ENCODE data around the gene DRD1. TPM values are rescaled to one million over a fixed set of nuclear protein-coding genes. Genes with fewer than 3 reads are reported as not detected.
"Not testable (repeated sequence)": the region's sequence is repeated elsewhere in the genome, so short reads cannot be mapped to it uniquely, and the experiment has no call there.

Gene DRD1
- polyA plus RNA-seq, 10 donors = 0.05 to 0.69 (median 0.07) TPM; not detected in 5

DNA sequence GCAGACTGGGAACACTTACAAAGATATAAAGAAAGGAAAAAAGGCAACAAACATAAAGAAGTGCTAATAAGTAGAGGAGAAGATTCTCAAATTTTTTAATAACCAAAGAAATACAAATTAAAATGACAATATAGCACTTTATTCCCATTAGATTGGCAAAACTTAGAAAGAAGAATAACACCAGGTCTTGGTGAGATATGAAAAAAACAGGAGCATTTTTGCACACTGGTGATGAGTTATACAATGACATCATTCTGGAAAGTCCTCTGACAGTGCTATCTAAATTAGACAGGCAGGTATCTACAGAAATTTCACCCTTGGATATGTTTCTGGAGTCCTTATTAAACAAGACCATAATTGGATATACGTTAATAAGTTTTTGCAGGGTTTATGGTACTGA is 24.9 kb upstream of the DRD1 start:
- no peak for DNase-seq

DNA sequence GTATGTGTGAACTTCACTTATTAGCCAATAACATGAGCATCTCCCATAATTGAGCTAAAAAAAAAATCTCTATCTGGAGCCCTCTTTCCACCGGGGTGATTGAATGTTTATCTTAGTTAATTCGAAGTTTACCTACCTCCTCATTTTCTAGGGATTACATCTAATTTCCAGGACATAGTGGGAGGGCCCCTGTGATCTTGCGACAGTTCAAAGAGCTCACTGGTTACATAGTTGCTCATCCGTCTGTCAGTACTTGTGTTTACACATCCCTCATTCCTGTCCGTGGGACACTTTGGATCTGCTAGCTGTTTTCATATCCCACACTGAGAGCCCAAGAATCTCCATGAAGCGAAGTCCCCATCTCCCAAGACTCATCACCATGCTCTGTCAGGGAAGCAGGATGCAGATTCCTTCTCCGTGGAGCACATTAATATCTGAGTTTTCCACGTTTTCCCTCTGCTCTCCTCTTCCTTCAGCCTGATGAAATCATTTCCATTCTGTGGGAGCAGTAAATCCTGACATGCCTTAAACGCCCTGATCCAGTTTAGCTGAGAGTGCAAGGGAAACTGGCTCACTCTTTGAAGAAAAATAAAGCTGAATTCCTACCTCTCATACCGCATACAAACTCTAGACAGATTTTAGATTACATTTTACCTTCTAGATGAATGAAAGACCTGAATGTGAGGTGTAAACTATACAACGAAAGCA is 24.2 kb upstream of the DRD1 start:
- DNase-seq = no peak

DNA sequence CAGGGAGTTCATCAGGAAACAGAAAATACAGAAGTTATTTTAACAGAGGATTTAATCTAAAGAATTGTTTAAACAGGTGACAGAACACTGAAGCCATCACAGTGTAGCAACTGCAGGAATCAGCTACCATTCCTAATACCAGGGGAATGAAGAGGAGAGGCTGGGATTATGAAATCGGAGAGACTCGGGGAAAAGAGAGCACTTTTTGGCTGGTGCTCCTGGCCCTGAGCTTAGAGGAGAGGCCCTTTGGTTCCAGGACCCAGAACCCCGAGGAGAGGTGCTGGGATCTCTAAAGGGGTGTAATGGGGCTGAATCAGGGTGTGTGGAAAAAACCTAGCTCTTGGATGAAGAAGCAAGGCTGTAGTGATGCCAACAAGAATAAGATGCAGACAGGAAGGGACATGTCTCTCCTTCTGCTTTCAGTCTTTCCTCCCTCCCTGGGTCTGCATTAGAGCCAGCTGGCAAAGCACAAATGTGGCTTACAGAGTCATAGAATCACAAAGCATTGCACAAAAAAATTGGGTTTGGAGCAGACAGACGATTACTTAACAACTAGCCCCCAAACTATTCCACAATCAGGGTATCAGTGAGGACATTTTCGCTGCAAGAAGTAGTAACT is 22.8 kb upstream of the DRD1 start:
- DNase-seq = peak; percentile 15 to 82 (median 58)

DNA sequence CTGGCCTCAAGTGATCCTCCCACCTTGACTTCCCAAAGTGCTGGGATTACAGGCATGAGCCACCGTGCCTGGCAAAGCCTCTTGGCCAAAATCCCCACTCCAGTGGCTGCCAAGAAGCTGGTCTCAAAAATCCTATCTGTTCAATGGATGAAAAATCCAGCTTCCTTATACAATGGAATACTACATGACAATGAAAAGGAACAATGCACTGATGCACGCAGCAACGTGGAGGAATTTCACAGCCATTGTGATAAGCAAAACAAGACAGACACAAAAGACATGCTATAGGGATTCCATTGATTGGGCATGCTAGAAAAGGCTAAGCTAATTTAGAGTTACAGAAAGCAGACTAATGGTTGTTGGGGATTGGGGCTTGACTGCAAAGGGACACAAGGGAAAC is 21.3 kb upstream of the DRD1 start:
- DNase-seq = no peak

DNA sequence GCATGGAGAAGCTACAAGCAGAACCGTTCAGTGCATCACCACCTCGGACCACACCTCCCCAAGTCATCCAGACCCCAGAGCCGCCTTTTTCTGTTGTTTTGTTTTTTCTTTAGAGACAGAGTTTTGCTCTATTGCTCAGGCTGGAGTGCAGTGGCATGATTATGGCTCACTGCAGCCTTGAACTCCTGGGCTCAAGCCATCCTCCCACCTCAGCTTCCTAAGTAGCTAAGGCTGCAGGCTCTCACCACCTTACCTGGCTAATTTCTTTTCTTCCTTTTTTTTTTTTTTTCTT is 20.9 kb upstream of the DRD1 start:
- no peak for DNase-seq

DNA sequence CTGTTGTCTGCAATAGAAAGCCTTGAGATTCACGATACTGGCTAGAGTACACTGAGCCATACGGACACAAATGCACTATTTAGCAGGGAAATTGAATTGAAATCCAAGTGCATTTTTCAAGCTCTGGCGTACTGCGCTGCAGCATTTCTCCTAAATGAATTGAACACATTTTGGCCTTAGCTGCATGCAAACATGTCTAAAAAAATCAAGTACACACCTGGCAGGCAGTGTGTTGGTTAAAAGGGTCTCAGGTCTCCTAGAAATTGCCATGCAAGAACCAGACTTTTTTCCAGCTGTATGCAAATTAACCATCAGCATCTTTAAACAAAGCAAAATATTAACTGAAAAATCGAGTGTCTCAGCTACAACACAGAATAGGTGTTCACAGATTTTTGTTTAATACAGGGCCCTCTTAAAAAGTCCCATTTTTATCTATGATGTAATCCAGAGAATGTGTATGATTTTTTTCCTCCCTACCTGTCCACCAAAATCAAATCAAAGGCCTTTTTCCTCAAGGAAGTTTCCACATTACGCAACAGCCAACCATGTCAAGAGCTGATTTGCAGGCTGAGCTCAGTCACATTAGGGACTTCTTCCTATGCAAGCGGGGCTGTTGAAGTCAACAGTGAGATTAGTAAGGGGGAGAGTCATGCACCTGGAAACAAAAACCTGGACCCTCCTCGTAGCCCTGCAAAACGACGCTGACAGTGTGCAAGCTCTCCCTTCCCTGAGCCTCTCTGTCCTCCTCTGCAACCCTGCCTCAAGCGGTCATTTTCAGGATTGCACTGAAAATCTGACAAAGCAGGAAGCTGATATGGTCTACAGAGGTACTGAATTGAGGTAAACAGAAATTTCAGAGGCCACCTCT is 20.3 kb upstream of the DRD1 start:
- DNase-seq = peak; percentile 14 to 60 (median 22)

DNA sequence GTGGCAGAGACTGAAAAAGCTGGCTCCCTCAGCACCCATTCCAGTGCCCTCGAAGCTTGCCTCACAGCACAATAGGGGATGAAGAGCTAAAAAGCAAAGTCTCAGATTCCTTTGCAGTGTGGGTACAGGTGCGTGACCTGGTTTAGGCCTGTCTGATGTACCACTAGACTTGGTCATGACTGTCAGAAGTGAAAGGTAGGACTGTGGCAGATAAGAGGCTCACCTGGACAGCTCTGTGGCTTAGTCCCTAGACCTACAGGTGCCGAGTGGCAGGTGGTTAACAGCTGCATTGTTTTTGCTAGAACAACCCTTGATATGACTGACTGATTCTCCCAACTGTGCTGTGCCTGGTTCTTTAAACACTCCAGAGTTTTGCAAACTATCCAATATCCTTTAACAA is 19.7 kb upstream of the DRD1 start:
- no peak for DNase-seq

DNA sequence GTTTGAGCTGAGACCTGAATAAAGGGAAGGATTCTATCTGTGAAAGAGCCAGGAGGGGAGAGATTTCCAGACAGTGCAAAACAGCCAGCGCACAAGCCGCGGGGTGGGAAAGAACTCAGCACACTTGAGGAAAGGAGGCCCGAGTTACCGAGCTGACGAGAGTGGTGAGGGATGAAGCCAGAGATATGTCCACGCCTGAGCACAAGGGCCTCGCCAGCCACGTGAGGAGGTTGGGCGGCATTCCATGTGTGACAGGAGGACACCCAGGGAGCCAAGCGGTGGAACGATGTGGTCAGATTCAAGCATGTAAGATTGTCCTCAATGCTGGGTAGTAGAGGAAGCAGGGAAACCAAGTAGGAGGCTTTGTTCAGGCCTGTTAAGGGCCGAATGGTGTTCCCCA is 17.4 kb upstream of the DRD1 start:
- DNase-seq = no peak

DNA sequence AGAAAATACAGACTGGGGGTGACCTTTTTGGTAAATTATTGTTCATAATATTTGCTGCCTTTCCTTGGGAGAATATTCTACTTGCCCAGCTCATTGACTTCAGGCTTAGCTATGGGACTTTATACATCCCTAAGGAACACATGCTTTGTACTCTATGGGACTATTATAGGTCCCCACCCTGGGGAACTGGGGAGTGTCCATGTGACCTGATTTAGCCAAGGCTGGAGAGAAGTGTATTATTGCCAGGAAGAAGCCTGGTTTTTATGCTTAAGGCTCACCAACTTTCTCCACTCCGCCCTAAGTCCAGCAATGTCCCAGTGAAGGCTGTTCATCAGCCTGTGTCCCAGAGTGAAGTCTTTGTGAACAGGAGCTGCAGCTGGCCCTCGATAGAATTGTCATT is 16.6 kb upstream of the DRD1 start:
- no peak for DNase-seq

DNA sequence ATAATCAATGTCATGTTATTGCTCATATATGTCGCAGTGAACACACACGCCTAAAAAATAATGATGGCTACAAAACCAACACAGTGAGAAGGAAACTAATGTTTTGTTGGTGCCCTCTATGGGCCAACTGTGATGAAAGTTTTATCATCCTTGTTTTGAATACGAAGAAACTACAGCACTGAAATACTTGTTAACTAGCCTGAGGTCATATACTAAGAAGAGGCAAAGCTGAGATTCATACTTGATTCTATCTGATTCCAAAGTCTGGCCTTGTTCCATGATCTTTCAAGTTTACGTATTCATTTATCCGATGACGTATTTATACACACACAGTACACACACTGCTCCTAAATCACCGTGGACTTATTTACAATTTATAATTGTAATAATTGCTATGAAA is 16.1 kb upstream of the DRD1 start:
- DNase-seq = no peak

DNA sequence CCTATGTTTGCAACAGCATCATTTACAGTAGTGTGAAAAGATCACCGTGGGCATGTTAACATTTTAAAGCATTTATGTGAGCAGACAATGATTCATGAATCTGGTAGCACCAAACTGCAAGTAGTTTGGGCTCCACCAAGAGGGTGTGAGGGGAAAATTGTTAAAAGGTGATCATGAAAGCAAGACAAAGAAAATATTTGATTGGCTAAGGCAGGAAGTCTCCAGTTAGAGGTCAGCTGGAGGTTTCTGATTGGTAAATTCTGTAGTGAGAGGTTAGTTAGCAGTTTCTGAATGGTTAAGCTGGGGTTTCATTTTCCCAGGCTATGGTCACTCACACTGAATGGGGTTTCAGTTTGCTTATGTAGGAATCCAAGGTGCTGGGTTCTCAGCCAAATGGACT is 13.5 kb upstream of the DRD1 start:
- no peak for DNase-seq

DNA sequence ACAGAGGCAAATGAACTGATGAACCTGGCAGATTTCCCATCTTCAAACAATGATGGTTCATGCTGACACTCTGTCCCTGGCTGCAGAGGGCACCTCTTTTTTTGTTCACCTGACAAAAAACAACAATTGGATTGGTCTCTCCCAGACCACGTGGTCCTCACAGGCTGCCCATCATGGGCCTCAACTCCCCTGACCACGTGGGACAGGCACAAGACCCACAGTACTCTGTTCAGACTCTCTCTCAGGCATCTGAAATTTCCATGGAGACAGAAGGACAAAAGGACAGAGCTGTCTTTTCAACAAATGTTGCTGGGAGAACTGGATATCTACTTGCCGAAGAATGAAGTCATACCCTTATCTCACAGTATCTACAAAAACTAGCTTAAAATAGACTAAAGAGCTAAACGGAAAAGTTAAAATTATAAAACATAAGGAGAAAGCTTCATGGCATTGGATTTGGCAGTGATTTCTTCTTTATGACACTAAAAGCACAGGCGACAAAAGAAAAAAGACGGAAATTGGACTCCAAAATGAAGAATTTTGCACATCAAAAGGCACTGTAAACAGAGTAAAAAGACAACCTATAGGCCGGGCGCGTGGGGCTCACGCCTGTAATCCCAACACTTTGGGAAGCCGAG is 12.2 kb upstream of the DRD1 start:
- no peak for DNase-seq

DNA sequence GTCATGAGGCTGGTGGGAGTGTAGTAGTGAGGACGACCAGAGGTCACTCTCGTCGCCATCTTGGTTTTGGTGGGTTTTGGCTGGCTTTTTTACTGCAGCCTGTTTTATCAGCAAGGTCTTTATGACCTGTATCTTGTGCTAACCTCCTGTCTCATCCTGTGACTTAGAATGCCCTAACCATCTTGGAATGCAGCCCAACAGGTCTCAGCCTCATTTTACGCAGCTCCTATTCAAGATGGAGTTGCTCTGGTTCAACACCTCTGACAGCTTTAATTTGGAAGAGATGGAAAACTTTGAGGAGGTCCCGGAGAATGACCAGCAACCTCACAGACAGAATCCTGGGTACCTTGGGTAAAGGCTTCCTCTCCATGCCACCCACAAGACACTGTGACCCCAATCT is 10.4 kb upstream of the DRD1 start:
- DNase-seq = not testable (repeated sequence)

DNA sequence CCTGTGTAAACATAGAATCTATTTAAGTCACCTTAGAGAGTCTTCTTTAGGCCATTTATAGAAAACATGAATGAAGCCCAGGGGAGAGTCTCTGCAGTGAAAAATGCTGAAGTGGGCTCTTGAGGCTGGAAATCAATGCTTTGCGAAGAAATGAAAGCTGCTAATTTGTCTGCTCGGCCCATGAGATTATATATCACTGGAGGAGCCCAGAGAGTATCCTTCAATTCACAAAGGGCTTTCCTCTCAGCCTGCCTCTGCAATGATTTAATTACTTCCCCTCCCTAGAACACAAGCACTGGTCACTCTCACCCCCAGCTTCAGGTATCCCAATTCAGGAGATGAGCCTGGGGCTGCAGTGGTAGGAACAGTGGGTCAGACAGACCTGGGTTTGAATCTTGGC is 8.2 kb upstream of the DRD1 start:
- DNase-seq = no peak

DNA sequence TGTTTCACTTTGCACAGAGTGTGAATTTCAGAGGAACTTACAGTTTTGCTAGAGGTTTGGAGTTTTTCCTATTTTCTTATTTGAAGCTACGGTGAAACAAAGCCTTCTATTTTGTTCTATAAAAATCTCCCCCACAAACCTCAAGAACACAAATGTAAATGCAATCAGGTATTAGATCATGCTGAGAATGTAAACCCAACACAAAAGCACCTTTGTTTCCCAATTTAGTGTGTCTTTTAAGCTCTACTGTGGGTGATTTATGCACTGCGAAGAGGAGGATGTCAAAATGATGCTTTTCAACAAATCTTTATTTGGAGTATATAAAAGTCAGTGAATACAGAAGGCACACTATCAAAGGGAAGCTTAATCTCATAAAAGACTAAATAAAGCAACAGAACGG is 4.3 kb upstream of the DRD1 start:
- DNase-seq = no peak

DNA sequence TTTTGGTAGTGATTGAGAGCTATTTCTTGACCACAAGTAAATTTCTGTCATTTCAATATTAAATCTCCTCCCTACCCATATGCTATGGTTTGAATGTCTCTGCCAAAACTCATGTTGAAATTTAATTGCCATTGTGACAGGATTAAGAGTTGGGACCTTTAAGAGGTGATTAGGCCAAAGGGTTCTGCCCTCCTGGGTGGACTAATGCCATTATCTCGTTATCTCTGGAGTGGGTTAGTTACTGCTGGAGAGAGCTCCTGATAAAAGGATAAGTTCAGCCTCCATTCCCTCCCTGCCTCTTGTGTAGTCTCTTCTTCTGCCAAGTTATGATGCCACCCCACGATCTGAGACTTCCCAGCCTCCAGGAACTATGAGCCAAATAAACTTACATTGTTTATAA is 3.6 kb upstream of the DRD1 start:
- DNase-seq = no peak

DNA sequence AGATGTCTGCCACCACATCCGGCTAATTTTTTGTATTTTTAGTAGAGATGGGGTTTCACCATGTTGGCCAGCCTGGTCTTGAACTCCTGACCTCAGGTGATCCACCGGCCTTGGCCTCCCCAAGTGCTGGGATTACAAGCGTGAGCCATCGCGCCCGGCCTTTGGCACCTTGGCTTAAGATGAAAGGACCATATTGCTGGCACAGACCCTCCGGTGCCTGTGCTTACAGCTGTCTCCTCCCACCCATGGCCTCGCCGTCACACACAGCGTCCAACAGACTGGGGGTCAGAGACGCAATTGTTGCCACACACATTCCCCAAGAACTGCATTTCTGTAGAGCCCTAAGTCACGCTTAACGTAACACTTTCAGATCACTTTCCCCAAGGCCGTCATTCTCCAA is 2.4 kb upstream of the DRD1 start:
- not testable (repeated sequence) for DNase-seq

DNA sequence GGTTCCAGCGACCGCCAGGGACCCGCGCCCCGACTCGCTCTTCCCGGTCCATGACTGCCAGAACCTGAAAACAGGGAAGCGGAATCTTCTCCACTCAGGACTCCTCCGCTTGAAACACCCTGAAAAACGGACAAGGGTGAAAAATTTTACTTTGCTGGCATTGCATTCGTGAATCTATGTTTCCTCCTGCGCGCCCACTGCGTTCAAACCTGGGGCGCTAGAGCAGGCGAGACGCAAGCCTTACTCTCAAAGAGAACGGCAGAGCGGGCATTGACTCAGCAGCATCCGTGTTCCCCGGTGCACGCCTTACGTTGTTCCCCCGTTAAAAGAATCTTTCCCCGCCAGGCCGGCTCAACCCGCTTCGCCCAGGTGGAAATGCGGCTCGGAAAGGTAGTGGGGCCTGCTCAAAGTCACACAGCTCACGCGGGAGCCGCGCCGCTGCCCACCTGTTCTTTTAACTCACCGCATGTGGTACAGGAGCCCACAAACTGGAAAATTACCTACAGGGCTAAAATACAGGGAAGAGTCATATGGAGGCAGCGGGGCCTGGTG is 999 bp upstream of the DRD1 start:
- no peak for DNase-seq

DNA sequence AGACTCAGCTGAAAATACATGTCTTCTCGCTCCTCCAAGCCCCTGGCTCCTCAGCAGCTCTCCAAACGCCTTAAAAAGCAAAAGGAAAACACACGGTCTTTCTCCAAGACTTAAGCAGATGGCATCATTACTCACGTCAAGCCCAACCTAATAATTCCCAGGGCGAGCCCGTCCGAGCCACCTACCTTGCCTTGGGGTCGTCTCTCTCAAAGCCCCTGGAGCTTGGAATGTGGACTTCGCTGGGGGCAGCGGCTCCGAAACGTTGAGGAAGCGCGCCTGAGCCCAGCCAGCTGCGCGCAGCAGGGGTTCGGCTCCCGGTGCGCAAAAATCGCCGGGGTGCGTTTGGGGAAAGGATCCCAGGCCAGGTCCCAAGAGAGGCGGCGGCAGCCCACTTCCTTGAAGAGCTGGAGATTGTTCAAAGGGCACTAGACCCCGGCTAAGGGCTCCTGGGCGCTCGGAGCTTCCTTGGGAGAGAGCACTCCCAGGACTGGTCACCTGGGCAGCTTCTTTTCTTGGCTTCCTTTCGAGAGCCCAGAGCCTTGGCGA is 395 bp downstream of the DRD1 start:
- DNase-seq = peak in 1 of 3 donors; percentile 11

DNA sequence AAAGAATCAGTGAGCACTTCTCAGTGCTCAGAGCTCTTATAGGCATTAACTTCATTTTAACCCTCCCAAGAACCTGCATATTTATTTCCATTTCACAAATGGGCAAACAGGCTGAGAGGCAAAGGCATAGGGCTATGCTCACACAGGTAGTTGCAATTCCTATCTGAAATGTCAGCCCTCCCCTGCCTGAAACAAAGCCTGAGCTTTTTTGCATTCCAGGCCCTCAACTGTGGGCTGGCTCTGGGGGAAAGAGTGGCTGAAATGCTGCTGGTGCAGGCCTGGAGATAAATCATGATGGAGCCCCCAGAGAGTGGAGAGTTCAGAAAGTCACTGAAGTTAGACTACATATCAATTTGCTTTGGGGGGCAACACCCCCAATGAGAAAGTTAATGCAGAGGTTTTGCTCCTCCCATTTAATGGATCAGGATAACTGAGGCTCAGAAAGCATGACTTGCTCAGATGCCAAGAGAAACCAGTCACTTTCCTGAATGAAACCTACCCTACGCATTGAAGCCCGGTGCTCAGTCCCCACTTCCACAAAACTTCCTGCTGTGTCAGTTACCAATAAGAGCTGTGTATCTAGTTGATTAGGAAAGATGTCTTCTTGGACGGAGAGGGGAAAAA is 5.6 kb downstream of the DRD1 start:
- DNase-seq = no peak

DNA sequence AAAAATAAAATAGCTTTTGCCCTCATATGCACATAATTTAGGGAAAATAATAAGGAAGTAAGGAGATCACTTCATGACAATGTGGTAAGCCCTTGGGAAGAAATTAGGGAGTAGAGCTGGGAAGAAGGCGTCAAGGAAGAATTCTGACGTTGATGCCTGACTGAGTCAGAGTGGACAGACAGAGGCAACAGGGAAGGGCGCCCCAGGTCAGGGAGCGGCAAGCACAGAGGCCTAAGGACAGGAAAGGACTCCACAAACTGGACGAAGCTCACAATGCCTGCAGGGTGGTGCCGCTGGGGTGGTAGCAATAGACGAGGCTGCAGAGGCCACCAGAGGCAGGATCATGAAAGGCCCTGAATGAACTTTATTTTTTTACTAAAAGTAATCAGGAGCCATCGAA is 7.6 kb downstream of the DRD1 start:
- DNase-seq = no peak

DNA sequence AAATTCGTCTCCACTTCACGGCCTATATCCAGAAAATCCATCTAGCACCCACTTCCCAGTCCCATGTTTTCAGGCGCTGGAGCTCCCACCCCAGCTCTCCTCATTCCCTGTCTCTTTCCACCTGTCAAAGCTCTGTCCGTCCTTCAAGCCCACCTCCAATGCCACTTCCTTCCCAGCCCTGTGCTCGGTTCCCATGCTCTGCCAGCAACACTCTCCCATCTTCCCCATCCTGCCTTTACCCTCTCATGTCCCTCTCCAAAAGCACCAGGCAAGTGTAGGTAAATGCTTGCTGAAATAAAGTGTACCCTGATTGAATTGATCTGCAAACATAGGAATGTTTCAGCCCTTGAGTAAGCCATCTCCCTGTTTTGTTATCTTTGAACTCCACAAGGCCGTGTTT is 9.2 kb downstream of the DRD1 start:
- no peak for DNase-seq

Measured in muscle of back (tissue), 11 donors.